Fibroblast of the aortic adventitia (primary cell): ENCODE measurements around the gene UNC13A. TPM values are rescaled to one million over a fixed set of nuclear protein-coding genes. Genes with fewer than 3 reads are reported as not detected.

Source experiments
- DNase-seq: peaks from one replicate; pipeline ENCODE4 v3.0.0-alpha.2; 2010; ENCODE audit warnings: low read depth
- H3K4me3 ChIP-seq: 2 replicates; pipeline ENCODE4 v1.5.1; 2011; ENCODE audit warnings: low read depth, mild to moderate bottlenecking, control low read depth, low read length, moderate library complexity
- total RNA-seq: library from RNA; depleted of rRNA; stranded (reverse); fragments of >200 nt; gene quantifications from 2 replicates; pipeline ENCODE4 v1.2.3, GENCODE V29; 2012; ENCODE audit warnings: low replicate concordance
- TF ChIP-seq, protein P1 (sequence below): IDR thresholded peaks from 2 replicates; pipeline ENCODE4 v1.5.1; 2011; ENCODE audit warnings: mild to moderate bottlenecking, low read length, control low read depth, inconsistent platforms; ENCODE audit not compliant: insufficient read depth

Gene UNC13A
- total RNA-seq, 1 donor, result 0.27 TPM

DNA sequence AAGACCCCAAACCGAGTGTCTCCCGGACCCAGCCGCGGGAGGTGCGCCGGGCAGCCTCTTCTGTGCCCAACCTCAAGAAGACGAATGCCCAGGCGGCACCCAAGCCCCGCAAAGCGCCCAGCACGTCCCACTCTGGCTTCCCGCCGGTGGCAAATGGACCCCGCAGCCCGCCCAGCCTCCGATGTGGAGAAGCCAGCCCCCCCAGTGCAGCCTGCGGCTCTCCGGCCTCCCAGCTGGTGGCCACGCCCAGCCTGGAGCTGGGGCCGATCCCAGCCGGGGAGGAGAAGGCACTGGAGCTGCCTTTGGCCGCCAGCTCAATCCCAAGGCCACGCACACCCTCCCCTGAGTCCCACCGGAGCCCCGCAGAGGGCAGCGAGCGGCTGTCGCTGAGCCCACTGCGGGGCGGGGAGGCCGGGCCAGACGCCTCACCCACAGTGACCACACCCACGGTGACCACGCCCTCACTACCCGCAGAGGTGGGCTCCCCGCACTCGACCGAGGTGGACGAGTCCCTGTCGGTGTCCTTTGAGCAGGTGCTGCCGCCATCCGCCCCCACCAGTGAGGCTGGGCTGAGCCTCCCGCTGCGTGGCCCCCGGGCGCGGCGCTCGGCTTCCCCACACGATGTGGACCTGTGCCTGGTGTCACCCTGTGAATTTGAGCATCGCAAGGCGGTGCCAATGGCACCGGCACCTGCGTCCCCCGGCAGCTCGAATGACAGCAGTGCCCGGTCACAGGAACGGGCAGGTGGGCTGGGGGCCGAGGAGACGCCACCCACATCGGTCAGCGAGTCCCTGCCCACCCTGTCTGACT is 39.0 kb upstream of the UNC13A start:
- TF ChIP-seq, protein P1, sequence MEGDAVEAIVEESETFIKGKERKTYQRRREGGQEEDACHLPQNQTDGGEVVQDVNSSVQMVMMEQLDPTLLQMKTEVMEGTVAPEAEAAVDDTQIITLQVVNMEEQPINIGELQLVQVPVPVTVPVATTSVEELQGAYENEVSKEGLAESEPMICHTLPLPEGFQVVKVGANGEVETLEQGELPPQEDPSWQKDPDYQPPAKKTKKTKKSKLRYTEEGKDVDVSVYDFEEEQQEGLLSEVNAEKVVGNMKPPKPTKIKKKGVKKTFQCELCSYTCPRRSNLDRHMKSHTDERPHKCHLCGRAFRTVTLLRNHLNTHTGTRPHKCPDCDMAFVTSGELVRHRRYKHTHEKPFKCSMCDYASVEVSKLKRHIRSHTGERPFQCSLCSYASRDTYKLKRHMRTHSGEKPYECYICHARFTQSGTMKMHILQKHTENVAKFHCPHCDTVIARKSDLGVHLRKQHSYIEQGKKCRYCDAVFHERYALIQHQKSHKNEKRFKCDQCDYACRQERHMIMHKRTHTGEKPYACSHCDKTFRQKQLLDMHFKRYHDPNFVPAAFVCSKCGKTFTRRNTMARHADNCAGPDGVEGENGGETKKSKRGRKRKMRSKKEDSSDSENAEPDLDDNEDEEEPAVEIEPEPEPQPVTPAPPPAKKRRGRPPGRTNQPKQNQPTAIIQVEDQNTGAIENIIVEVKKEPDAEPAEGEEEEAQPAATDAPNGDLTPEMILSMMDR, result no peak
- no peak for DNase-seq
- H3K4me3 ChIP-seq, result no peak overlapping the region

DNA sequence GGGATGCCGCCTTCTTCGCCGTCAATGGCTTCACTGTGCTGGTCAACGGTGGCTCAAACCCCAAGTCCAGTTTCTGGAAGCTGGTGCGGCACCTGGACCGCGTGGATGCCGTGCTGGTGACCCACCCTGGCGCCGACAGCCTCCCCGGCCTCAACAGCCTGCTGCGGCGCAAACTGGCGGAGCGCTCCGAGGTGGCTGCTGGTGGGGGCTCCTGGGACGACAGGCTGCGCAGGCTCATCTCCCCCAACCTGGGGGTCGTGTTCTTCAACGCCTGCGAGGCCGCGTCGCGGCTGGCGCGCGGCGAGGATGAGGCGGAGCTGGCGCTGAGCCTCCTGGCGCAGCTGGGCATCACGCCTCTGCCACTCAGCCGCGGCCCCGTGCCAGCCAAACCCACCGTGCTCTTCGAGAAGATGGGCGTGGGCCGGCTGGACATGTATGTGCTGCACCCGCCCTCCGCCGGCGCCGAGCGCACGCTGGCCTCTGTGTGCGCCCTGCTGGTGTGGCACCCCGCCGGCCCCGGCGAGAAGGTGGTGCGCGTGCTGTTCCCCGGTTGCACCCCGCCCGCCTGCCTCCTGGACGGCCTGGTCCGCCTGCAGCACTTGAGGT is 38.1 kb upstream of the UNC13A start:
- DNase-seq, result no peak
- TF ChIP-seq, protein P1, result no peak
- H3K4me3 ChIP-seq, result no peak overlapping the region

DNA sequence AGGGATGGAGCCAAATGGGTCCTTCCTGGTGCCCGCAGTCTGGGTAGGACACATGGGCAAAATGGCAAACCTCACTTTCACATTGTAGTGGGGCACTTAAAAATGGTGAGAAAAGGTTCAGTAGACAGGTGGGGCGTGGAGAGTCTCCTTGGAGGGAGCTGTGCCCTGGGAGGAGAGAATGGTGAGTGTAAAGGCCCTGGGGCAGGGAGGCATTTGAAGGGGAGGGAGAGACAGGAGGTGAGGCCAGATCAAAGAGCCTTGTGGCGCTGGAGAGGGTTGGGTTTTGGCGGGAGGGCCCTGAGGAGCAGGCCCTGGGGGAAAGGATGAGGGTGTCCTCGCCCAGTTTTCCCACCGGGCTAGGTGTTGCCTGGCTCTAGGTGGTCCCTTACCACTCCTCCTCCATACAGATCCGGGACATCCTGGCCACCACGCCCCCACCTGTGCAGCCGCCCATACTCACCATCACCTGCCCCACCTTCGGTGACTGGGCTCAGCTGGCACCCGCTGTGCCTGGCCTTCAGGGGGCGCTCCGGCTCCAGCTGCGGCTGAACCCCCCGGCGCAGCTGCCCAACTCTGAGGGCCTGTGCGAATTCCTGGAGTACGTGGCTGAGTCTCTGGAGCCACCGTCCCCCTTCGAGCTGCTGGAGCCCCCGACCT is 37.4 kb upstream of the UNC13A start:
- DNase-seq, result no peak
- H3K4me3 ChIP-seq, result no peak overlapping the region
- TF ChIP-seq, protein P1, result peak; percentile 20

DNA sequence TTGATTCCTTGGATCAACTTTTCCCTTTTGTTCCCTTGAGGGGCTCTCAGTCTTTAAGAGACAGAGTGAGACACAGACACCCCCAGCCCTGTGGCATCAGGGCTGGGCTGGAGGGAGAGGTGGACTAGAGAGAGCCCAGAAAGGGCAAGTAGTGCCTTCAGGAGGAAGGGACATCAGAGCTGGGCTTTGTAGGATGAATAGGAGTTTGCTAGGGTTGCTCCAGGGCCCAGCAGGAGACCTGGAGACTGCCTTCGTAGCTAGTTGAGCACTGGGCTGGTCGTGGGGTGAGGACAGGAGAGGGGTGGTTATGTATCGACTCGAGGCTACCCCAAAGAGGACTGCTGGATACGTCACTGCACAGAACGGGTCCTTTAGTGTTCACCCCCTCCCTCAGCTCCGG is 36.5 kb upstream of the UNC13A start:
- no peak for DNase-seq
- no peak overlapping the region for H3K4me3 ChIP-seq
- TF ChIP-seq, protein P1, result no peak

DNA sequence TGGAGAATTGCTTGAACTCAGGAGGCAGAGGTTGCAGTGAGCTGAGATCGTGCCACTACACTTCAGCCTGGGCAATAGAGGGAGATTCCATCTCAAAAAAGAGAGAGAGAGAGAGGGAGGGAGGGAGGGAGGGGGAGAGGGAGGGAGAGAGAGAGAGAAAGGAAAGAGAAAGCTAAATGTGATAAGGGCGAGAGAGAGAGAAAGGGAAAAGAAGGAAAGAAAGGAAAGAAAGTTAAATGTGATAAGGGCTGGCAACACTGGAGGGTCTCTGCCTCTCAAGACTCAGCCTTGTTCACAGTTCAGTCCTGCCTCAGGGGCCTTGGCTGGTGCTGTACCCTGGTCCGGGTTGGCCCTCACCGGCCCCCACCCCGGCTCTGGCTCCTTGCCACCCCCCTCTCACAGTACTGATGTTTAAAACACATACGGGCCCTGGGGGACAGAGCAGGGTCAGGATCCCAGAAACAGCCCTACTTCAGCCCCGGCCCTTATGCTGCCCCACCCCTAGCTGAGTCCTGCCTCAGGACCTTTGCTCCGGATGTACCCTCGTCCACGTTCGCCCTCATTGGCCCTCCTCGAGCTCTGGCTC is 34.6 kb upstream of the UNC13A start:
- TF ChIP-seq, protein P1, result no peak
- no peak for DNase-seq
- H3K4me3 ChIP-seq, result no peak overlapping the region

DNA sequence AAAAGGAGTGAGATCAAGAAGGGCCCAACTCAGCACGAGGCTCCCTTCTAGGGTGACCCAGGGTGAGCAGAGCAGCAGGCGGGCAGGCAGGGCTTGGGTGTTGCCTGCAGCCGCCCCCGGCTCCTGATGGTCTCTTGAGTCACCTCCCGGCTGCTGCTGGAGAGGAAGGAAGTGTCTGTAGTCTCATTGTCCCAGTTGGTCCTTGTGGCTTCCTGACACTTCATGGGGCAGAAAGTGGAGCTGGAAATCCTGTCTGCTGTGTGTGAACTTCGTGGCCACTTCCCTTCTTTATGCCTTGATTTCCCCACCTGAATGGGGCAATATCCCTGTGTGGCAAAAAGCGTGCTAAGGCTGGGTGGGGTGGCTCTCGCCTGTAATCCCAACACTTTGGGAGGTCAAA is 33.7 kb upstream of the UNC13A start:
- TF ChIP-seq, protein P1, result no peak
- no peak overlapping the region for H3K4me3 ChIP-seq
- no peak for DNase-seq
